Measurements from ENCODE around the gene GDPGP1. TPM values are rescaled to one million over a fixed set of nuclear protein-coding genes. Genes with fewer than 3 reads are reported as not detected.
A peak's percentile ranks its signal among the peaks of the same experiment; 100 is the strongest.

GDPGP1 gene
- total and polyA plus RNA-seq, 10 of the 15 experiments (the other 5 are each of a cell fraction or from before 2014, with no cell fraction given): 0.68 to 8.9 (median 3.0) TPM

DNA sequence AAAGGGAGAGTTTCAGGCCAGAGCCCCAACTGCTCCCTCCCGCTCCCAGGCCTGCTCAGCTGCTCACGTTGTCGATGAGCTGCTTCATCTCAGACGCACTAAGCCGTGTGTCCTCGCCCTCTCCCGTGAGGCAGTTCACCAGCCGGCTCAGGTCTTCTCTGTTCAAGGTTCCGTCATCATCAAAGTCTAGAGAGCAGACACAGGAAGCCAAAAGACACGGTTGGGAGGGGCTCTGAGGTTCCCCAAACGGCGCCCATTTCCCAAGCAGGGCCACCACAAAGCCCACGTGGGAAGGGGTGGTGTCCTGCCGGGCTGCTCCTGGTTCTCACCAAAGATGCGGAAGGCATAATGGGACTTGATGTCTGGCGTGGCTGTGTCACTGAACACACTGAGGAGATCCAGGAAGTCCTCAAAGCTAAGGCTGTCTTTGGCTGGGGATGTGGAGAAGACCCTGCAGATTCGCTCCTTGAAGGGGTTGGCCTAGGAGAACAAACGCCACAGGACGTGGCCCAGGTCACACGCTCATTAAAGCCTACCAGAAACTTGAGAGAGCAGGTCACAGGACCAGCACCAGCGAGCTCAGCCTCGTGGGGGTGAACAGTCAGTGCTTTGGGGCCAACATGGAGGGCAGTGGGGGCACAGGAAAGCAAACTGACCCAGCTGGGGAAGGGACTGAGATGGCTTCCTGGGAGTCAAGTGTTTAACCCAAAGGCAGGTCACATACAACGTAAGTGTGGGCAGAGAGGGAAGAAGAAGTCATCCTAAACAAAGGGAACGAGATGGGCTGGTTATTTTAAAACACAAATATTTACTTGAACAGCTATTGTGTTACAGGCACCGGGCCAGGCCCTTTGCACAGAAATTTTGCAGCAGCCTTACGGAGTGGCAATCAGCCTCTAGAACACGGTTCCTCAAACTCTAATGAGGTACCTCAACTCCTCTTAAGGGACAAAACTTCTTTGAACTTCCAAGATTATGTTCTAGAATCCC is 2.7 kb upstream of the GDPGP1 start (continued):
- TF ChIP-seq, protein P1, sequence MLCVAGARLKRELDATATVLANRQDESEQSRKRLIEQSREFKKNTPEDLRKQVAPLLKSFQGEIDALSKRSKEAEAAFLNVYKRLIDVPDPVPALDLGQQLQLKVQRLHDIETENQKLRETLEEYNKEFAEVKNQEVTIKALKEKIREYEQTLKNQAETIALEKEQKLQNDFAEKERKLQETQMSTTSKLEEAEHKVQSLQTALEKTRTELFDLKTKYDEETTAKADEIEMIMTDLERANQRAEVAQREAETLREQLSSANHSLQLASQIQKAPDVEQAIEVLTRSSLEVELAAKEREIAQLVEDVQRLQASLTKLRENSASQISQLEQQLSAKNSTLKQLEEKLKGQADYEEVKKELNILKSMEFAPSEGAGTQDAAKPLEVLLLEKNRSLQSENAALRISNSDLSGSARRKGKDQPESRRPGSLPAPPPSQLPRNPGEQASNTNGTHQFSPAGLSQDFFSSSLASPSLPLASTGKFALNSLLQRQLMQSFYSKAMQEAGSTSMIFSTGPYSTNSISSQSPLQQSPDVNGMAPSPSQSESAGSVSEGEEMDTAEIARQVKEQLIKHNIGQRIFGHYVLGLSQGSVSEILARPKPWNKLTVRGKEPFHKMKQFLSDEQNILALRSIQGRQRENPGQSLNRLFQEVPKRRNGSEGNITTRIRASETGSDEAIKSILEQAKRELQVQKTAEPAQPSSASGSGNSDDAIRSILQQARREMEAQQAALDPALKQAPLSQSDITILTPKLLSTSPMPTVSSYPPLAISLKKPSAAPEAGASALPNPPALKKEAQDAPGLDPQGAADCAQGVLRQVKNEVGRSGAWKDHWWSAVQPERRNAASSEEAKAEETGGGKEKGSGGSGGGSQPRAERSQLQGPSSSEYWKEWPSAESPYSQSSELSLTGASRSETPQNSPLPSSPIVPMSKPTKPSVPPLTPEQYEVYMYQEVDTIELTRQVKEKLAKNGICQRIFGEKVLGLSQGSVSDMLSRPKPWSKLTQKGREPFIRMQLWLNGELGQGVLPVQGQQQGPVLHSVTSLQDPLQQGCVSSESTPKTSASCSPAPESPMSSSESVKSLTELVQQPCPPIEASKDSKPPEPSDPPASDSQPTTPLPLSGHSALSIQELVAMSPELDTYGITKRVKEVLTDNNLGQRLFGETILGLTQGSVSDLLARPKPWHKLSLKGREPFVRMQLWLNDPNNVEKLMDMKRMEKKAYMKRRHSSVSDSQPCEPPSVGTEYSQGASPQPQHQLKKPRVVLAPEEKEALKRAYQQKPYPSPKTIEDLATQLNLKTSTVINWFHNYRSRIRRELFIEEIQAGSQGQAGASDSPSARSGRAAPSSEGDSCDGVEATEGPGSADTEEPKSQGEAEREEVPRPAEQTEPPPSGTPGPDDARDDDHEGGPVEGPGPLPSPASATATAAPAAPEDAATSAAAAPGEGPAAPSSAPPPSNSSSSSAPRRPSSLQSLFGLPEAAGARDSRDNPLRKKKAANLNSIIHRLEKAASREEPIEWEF (IDR thresholded peaks at IDR 0.05; ENCODE audit: insufficient replicate concordance, low read depth, low read length): no peak
- TF ChIP-seq SMARCA5 (IDR thresholded peaks at IDR 0.05): no peak
- TF ChIP-seq KDM1A (IDR thresholded peaks at IDR 0.05; ENCODE audit: borderline replicate concordance): no peak
- peak; percentile 82 for TF ChIP-seq POLR2AphosphoS5 (IDR thresholded peaks at IDR 0.05; ENCODE audit: low read length)
- TF ChIP-seq, protein P2, sequence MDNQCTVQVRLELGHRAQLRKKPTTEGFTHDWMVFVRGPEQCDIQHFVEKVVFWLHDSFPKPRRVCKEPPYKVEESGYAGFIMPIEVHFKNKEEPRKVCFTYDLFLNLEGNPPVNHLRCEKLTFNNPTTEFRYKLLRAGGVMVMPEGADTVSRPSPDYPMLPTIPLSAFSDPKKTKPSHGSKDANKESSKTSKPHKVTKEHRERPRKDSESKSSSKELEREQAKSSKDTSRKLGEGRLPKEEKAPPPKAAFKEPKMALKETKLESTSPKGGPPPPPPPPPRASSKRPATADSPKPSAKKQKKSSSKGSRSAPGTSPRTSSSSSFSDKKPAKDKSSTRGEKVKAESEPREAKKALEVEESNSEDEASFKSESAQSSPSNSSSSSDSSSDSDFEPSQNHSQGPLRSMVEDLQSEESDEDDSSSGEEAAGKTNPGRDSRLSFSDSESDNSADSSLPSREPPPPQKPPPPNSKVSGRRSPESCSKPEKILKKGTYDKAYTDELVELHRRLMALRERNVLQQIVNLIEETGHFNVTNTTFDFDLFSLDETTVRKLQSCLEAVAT (IDR thresholded peaks at IDR 0.05): peak; percentile 71; the same call in 1 of the 2 replicates
- peak; percentile 74 for TF ChIP-seq RAD51 (IDR thresholded peaks at IDR 0.05)
